Eye (tissue), 1 donor: Measurements from ENCODE around the gene SLC25A4.
"Not testable (repeated sequence)": the region's sequence is repeated elsewhere in the genome, so short reads cannot be mapped to it uniquely, and the experiment has no call there.

Experiments
- DNase-seq: peaks from one replicate; pipeline ENCODE4 v3.0.0-alpha.2; 2015

The SLC25A4 gene

GRCh38 chr4:185186769-185187168 lies 43.7 kb downstream of the SLC25A4 start:
- no peak for DNase-seq

DNA sequence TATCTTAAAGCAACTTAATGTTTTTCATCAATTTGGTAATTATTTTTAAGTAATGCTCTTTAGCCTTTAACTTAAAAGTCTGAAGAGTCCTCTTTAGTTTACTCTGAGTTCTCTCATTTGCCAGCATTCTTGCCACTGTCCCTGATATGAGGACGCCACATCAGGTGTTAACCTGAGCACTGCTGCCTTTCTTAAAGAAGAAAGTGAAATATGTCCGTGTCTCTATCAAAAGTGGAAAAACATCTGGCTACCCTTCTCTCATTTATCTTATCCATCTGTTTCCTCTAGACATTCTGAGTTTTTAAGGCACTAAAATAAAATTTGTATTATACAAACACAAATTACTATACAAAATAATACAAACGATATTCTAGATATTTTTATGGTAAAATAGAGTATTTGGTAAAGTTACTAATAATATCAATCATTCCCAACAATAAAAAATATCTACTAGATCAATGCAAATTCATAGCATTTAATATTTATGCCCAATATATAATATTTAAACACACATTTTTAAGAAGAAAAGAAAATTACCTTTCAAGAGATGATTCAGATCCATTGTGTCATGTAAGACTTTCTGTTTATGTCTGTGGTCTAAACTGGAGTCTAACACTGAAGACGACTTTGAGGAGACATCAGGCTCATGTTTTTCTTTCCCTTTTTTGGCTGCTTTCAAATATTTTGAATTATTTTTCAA lies 46.7 kb downstream of the SLC25A4 start:
- no peak for DNase-seq

DNA sequence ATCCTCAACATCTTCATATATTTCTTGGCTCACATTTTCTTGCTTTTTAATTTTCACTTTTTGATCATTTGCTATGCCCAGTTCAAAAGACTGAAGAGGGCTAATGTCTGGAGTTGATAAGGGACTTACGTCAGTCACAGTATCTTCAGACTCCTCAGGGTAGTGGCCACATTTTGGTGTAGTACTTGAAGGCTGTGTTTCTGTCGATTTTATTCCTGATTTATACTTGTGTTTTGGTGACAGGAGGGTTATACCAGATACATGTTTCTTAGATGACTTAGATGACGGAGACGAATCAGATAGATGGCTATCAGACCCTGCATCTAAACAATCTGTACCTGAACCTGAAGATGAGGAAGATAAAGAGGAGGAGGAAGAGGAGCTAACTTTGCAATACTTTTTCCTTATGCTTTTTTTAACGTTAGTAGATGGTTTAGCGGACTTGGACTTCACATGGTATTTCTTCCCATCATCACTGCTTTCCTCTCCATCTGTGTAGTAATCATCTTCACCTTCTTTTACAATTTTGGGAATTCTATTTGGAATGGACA lies 47.3 kb downstream of the SLC25A4 start:
- no peak for DNase-seq

- DNase-seq: no peak
Observed at GRCh38 chr4:185192059-185192458, 49.0 kb downstream of the SLC25A4 start.

DNA sequence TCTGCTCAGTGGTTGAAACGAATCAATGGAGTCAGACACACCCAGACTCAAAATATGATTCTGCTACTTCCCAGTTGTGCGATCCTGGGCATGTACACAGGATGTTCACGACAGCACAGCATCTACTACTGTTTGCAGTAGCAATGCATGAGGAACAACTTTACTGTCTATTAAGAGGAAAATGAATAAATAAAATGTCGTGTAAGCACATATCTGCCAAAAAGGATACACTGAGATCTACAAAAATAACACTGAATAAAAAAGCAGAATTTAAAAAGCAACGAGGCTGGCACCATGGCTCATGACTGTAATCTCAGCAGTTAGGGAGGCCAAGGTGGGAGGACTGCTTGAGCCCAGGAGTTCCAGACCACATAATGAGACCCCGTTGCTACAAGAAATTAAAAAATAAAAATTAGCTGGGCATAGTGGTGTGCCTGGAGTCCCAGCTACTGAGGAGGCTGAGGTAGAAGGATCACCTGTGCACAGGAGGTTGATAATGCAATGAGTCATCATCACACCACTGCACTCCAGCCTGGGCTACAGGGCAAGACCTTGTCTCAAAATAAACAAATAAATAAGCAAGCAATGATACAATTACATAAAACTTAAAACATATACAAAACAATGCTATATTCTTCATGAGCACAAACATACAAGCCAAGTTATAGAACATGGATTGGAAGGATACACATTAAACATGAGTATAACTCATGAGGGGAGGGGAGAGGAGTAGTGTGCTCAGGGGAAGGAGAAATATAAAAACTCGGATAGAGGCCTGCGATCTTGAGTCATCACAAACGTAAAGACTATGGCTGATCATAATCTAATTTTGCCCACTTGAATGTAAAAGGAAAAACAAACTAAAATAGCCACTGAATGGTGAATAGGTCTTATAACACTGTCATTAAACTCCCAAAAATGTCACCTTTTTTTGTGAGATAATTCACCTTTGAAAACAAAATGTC lies 52.1 kb downstream of the SLC25A4 start:
- no peak for DNase-seq

- DNase-seq: no peak
Observed at GRCh38 chr4:185196437-185196836, 53.4 kb downstream of the SLC25A4 start.

DNA sequence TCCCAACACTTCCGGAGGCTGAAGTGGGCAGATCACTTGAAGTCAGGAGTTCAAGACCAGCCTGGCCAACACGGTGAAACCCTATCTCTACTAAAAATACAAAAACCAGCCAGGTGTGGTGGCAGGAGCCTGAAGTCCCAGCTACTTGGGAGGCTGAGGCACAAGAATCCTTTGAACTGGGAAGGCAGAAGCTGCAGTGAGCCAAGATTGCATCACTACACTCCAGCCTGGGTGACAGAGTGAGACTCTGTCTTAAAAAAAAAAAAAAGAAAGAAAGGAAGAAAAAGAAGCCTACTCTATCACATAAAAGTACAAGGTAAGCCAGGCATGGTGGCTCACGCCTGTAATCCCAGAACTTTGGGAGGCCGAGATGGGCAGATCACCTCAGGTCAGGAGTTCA lies 55.1 kb downstream of the SLC25A4 start:
- not testable (repeated sequence) for DNase-seq
